ENCODE data around the gene TRPV5.

GRCh38 chr7:142964502-142965246 lies 31.1 kb upstream of the TRPV5 start:
- no peak for TF ChIP-seq CTCF (IDR thresholded peaks at IDR 0.05; ENCODE audit: low read depth, low read length, missing input control)
- no peak for TF ChIP-seq HNF4G (IDR thresholded peaks at IDR 0.05)
- no peak for TF ChIP-seq YY1 (IDR thresholded peaks at IDR 0.05)
- no peak for TF ChIP-seq GABPA (IDR thresholded peaks at IDR 0.05 in 1 of 2, conservative IDR thresholded peaks at IDR 0.05 in 1 of 2)
- no peak for TF ChIP-seq HNF4A (conservative IDR thresholded peaks at IDR 0.05)
- TF ChIP-seq ZBTB33 (IDR thresholded peaks at IDR 0.05), result no peak
- TF ChIP-seq MAX (IDR thresholded peaks at IDR 0.05), result no peak
- no peak for TF ChIP-seq REST (IDR thresholded peaks at IDR 0.05)
- no peak for TF ChIP-seq TAF1 (conservative IDR thresholded peaks at IDR 0.05)
- TF ChIP-seq EGR1 (IDR thresholded peaks at IDR 0.05; ENCODE audit: low read depth in 2 of 2), result no peak

Data from liver (tissue), 3 donors.